Renal cortical epithelial cell (primary cell): Measurements from ENCODE around the gene SUMO1. TPM values are rescaled to one million over a fixed set of nuclear protein-coding genes. Genes with fewer than 3 reads are reported as not detected.

Experiments used
- DNase-seq: peaks from one replicate; pipeline ENCODE4 v3.0.0-alpha.2; 2011; ENCODE audit warnings: low read depth
- total RNA-seq: library from RNA; depleted of rRNA; stranded (reverse); fragments of >200 nt; gene quantifications from 2 replicates; pipeline ENCODE4 v1.2.3, GENCODE V29; 2014

Gene SUMO1
- total RNA-seq, 1 donor from 2014 or later: 133 TPM

DNA sequence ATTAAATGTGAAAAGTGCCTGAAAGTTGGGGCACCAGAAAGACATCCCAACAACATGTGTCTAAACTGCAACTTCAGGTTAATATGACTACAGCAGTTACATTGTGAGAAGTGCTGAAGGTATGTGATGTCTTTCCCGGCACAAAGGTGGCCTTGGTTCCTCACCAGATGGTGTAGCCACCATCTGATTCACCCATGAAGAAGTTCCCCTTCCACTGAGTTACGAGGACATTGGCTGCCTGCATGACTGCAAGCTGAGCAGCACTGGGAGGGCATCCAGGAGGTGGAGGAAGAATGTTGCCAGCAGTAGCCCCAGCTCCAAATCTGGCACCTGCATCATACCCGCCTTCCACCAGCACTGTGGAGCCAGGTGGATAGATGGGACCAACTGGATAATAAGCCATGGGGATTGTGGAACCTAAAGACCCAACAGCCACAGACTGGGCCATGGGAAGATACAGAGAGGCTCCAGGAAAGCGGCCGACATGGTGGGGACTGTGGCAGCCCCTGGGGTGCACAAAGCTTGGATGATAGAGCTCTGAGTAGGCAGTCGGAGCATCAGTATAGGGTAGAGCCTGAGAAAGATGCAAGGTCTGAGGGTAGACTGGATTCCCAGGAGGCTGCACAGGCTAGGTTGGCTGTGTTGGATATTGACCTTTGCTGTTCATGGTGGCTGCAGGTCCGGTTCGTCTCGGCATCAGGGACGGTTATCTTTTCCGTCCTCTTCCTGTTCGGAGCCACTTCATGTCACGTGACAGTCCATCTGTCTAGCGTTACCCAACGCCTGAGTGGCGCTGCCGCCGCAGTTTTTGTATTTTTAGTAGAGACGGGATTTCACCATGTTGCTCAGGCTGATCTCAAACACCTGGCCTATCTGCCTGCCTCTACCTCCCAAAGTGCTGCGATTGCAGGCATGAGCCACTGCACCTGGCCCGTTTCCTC, 36.9 kb downstream of the SUMO1 start:
- DNase-seq: no peak

DNA sequence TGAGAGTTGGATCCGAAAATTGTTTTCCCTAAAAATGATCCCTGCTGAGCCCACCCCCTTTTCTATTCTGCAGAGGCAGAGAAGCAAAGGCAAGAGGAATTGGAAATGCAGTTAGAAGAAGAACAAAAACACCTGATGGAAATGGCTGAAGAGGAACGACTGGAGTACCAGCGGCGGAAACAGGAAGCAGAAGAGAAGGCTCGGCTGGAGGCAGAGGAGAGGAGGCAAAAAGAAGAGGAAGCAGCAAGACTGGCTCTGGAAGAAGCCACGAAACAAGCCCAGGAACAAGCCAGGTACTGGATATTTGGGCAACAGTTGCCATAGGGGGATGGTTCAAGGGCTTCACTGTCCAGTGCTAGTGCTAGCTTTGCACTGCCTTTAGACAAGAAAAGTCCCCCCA, 41.7 kb downstream of the SUMO1 start:
- DNase-seq: no peak

DNA sequence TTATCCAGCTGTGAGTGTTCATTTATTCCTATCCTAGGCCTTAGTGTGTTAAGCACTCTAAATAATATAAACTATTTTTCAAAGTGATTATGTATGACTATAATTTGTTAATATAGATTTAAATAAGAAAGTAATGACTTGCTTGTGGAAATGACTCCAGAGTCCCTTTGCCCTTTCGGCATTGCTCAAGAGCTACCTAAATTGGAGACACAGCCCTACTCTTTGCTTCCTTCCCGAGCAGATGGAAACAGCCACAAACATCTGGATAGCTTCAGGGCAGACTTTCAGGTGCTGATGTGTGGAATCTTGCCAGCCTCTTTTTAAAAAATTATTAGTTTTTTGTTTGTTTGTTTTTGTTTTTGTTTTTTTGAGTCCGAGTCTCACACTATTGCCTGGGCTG, 44.0 kb downstream of the SUMO1 start:
- no peak for DNase-seq

DNA sequence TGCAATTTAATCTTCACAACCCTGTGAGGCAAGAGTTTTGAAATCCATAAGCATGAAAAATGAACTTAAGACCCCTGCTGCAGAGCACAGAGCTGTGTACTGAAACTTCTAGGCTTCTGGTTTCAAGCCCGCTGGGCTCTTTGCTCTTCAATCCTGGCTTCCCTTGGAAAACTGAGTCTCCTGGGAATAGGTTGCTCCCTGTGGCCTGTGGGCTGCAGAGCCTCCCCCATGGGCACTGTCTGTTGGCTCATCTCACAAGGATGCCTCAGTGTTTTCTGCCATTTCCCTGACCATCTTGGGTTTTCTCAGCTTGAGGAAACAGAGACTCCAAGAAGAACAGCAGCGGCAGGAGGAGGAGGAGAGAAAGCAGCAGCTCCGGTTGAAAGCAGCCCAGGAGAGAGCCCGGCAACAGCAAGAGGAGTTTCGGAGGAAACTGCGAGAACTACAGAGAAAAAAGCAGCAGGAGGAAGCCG, 44.5 kb downstream of the SUMO1 start:
- DNase-seq: no peak

DNA sequence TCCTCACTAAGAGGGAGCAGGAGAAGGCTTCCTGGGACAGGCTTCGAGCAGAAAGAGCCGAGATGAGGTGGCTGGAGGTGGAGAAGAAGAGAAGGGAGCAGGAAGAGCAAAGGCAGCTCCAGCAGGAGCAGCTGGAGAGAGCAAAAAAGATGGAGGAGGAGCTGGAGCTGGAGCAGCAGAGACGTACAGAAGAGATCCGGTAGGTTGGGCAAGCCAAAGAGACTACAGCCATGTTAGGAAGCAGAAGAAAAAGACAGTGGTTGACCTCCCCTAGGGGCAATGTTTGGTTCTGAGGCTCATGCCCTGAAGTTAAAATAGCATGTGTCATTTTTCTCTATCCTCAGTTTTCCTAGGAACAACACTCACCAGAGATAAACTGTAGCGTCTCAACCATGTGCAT, 45.1 kb downstream of the SUMO1 start:
- DNase-seq: no peak

GRCh38 chr2:202187570-202187969, 50.8 kb downstream of the SUMO1 start:
- peak; percentile 99 for DNase-seq

DNA sequence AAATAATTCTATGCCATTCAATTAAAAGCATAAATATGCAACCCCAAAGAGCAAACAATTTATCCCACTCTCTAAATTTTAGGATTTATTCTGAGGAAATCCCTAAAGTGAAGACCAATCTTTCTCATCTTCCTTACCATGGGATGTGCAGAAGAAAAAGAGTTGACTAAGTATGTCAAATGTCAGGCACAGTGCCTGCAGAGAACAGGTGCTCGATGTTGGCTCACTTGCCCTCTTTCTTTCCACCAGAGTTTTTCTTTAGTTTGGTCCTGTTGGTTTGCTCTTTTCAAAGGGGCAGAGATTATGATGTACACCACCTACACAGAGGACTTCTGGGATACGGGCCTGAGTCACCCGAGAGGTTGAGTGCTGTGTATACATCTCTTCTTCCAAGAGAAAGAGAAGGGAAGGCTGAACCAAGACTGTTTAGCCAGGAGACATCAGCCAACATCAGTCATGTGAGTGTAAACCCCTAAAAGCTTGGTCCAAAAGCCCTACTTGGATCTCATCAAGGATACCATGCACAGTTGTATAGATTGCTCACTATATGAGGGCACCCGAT, 51.7 kb downstream of the SUMO1 start:
- DNase-seq: no peak

GRCh38 chr2:202185156-202185555, 53.2 kb downstream of the SUMO1 start:
- DNase-seq: no peak

DNA sequence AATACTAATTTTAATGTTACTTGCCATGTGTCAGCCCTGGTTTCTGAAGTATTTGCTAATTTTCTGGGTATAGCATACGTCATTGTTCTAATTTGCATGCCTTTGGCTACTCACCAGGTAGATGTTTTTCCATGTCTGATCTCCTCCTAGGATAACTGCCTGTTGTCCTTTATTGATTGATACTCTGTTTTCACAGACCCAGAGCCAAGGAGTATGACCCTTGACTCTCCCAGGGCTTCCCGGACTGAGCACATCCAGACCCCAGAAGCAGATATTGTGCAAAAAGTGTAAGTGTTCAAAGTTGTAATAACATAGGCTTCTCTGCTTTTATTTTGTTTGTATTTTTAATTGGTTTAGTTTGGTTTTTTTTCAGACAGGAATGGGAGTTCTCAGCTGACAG, 53.8 kb downstream of the SUMO1 start:
- no peak for DNase-seq

GRCh38 chr2:202178346-202178958, 59.9 kb downstream of the SUMO1 start:
- peak; percentile 58 for DNase-seq

- peak; percentile 55 for DNase-seq
Measured at GRCh38 chr2:202172439-202173211, 65.8 kb downstream of the SUMO1 start.

DNA sequence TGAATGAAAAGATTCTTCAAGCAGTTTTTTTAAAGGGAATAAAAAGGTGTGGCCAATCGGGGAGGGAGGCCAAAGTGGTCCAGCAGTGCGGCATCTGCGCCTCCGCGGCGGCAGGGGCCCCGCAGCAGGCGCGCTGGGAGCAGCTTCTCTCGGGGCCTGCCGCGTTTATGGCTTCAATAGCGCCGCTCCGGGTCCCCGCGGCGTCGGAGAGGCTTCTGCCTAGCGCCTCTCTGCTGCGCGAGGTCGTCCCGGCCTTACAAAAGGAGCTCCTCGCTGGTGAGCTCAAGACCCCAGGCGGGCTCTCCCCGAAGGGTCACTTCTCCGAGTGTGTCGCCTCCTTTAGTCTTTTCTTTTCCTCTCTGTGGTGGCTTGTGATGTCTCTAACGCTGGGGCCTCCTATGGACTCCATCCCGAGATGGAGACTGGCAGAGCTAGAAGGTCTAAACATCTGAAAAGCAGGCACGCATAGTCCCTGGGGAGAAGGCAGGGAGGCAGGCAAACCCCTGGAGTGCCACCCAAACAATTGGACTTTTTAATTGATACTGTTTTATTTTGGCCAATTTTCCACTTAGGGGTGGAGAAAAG, 67.1 kb downstream of the SUMO1 start:
- DNase-seq: no peak

GRCh38 chr2:202169832-202170424, 68.5 kb downstream of the SUMO1 start:
- DNase-seq: no peak

DNA sequence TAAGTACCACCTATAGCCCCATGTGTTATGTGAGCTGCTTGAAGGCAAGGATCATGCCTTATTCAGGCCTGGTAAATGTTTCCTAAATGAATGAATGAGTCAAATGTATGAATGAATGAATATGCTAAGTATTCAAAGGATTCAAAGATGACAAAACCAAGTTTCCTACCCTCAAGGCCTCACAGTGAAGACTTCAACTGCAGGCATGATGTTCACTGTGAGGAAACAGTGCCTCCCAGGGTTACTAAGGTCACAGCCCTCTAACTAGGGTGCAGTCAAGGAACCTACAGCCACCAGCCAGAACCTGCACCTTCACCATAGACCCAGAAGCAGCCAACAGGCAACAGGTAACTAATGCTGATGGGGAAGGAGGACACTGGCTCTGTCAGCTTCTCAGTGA, 69.3 kb downstream of the SUMO1 start:
- no peak for DNase-seq

DNA sequence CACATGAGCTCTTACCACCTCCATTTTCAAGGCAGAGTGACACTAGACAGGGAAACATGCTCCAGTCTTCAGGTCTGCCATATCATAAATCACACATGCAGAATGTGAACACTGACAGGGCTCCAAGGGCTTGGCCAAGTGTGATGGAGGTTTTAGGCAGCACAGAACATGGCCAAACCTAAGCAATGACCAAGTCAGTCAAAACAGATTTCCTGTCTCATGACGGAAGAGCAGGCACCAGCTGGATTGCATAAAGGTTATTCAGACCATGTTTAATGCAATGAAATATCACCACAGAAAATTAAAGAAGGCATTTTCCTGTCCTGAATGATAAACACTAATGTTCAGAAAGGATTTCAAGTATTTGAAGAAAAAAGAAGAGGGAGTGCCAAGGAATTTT, 72.5 kb downstream of the SUMO1 start:
- DNase-seq: no peak

GRCh38 chr2:202165208-202165607, 73.2 kb downstream of the SUMO1 start:
- DNase-seq: no peak

- no peak for DNase-seq
Measured at GRCh38 chr2:202164411-202164810, 74.0 kb downstream of the SUMO1 start.

- DNase-seq: no peak
Measured at GRCh38 chr2:202161151-202161835, 77.1 kb downstream of the SUMO1 start.

DNA sequence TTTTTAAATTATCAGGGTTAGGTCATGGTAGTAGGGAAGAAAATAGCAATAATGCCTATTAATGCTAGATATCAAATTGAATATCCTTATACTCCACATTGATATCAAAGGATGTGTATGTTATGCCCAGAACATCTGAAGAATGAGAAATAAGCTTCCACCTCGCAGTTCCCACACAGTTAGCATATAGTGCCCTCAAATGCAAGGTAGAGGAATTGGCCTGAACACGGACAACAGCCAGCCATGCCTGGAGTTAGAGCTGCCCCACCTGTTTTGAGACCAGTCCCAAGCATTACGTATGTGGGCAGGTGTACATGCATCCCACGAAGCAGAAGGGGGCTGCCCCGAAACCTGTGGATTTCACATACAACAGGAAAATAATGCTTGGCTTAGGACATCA, 79.6 kb downstream of the SUMO1 start:
- peak; percentile 26 for DNase-seq

DNA sequence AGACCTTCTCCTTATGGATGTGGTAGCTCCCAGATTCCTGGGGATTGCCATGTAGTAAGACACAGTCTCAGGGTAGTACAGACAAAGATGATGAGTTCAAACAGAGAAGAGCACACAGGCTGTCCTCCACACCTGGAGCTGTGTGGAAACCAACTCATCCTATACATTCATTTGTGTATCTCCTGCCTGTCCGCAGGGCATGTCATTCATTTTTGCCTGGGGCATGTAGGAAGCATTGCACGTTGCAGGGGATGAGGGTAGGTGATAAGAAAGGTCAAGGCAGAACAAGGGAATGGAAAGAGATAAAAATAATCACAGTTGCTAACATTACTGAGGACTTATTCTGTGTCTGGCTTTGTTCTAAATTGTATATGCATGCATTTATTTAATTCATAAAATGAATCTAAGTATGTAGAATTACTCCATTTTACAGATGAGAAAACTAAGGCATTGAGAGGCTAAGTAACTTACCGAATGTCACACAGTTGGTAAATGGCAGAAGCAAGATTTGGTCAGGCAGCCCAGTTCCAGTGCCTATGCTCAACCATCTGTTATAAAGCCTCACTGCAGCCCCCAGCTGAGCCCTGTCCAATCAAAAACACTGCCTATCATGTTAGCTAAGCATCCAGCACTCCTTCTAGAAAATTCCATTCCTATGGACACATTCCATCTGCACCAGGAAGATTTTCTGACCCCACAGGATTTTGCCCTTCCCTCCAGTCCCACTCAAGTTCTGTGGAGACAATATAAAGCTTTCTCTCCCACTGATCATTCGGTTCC, 81.0 kb downstream of the SUMO1 start:
- DNase-seq: no peak
